ENCODE data around the gene ADAMTS10.
"Not testable (repeated sequence)": the region's sequence is repeated elsewhere in the genome, so short reads cannot be mapped to it uniquely, and the experiment has no call there.

Gene ADAMTS10

DNA sequence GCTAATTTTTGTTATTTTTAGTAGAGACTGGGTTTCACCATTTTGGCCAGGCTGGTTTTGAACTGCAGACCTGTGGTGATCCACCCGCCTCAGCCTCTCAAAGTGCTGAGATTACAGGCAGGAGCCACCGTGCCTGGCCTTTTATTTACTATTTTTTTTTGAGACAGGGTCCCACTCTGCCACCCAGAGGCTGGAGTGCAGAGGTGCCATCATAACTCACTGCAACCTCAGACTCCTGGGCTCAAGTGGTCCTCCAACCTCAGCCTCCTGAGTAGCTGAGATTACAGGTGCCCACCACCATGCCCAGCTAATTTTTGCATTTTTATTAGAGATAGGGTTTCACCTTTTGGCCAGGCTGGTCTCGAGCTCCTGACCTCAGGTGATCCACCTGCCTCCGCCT is 12.4 kb upstream of the ADAMTS10 start:
- DNase-seq = not testable (repeated sequence)

DNA sequence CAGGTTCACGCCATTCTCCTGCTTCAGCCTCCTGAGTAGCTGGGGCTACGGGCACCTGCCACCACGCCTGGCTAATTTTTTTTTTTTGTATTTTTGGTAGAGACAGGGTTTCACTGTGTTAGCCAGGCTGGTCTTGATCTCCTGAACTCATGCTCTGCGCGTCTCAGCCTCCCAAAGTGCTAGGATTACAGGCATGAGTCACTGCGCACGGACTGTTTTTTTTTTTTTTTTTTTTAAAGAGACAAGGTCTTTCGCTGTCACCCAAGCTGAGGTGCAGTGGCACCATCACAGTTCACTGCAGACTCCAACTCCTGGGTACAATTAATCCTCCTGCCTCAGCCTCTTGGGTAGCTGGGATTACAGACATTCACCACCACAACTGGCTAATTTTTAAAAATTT is 8.2 kb upstream of the ADAMTS10 start:
- DNase-seq = no peak

DNA sequence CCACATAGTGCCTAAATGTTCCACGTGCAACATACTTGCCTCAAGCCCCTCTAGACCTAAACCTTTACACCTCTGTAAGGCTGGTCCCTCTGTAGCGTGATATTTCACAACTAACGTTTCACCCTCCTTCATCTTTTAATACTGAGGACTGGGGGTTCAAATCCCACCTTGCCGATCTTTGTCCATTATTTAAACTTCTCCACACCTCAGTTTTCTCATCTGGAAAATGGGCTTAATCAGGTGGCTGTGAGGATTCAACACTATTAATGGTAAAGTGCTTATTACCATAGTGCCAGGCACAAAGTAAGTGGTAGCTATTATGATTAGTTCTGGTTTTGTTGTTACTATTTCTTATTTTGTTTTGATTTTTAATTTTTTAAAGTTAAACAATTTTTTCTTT is 7.5 kb upstream of the ADAMTS10 start:
- DNase-seq = no peak

DNA sequence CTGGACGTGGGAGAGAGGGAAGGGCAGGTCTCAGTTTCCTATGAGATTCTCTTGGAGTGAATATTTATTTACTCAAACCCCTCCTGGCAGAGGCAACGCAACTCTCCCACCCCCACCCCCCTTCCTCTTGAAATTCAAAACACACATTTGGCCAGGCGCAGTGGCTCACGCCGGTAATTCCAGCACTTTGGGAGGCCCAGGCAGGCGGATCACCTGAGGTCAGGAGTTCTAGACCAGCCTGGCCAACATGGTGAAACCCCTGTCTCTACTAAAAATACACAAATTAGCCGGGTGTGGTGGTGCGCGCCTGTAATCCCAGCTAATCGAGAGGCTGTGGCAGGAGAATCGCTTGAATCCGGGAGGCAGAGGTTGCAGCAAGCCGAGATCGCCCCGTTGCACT is 6.8 kb upstream of the ADAMTS10 start:
- DNase-seq = not testable (repeated sequence)

- no peak for DNase-seq
These were observed 6.3 kb upstream of the ADAMTS10 start for GRCh38 chr19:8616861-8617260.

DNA sequence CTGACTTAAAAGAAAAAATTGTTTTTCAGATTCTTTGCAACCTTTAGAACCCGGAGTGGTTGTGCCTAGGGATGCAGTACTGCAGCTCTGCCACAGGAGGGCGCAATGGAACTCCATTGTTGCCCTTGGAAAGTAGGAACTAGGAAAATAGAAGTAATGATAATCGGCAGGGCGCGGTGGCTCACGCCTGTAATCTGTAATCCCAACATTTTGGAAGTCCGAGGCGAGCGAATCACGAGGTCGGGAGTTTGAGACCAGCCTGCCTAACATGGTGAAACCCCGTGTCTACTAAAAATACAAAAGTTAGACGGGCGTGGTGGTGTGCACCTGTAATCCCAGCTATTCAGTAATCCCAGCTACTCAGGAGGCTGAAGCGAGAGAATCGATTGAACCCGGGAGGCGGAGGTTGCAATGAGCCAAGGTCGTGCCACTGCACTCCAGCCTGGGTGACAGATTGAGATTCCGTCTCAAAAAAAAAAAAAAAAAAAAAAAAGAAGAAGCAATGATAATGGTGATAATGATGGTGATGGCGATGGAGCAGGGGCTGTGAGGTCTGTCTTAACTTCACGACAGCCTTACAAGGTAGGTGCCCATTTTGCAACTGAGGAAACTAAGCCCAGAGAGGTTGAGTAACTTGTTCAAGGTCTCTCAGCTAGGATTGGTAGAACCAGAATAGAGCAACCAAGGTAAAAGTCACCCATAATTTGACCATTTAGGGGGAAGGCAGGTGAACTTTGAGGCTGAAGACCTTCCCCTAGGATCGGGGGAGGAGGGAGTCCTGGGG is 5.5 kb upstream of the ADAMTS10 start:
- DNase-seq = no peak

GRCh38 chr19:8615024-8615423 is 4.5 kb upstream of the ADAMTS10 start:
- DNase-seq = no peak

DNA sequence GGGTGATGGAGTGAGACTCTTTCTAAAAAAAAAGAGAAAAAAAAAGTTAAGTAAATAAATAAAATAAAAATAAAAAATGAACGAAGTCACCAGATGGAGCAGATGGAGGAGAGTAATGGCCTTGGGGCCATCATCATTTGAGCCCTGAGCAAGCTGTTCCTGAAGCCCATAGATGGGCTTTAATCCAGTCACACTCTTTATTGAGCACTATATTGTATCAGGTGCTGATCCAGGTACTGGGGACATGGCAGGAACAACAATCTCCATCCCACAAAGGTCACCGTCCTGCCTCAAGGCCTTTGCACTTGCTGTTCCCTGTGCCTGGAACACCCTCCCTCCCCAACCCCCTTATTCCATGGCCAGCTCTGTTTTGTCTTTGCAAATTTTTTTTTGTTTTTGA is 3.9 kb upstream of the ADAMTS10 start:
- no peak for DNase-seq

- DNase-seq = no peak
These were observed 2.3 kb upstream of the ADAMTS10 start for GRCh38 chr19:8612807-8613171.

DNA sequence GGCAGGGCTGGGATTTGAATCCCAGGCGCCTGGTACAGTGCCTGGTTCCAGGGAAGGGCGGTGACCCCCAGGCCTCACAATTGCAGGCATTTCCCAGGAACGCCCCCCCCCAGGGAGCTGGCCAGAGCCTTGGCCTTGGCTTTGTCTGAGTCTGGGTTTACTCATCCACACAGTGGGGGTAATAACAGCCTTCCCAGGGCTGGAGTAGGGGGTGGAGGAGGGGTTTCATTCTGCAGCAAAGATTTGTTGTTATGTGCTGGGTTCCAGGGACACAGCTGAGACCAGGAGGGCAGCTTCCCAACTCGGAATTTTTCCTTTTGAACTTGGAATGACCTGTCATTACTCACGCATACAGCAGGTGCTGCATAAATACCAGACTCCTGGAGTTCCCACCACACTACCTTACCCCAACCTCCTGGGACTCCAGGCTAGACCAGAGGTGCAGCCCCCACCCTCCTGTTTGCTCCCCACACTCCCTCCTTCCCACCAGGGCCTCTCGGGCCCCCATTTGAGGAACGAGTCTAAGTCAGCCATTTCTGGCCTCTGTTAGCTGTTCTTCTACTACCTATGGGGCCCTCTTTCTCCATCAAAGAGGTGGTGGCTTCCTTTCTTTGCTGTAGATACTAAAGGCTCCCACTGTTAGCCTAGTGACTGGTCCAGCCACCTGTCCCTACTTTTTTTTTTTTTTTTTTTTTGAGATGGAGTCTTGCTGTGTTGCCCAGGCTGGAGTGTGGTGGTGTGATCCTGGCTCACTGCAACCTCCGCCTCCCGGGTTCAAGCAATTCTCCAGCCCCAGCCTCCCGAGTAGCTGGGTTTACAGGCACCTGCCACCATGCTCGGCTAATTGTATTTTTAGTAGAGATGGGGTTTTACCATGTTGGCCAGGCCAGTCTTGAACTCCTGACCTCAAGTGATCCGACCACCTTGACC is 1.6 kb upstream of the ADAMTS10 start:
- DNase-seq = no peak

- no peak for DNase-seq
These were observed 919 bp upstream of the ADAMTS10 start for GRCh38 chr19:8611391-8611876.

- DNase-seq = no peak
These were observed 403 bp upstream of the ADAMTS10 start for GRCh38 chr19:8610936-8611300.

GRCh38 chr19:8609279-8610040 is 1.1 kb downstream of the ADAMTS10 start:
- DNase-seq = no peak

DNA sequence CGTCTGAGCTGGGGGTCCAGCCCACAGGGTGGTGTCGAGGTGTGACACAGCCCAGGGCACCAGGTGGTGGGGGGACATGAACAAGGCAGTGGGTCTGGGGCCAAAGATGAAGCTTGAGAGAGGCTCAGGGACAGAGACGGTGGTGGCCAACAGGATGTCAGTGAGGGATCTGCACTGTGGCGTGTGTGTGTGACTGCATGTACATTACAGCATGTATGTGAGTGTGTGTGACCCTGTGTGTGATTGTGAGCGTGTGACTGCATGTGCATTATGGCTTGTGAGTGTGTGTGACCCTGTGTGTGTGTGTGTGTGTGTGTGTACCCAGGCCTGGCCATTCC is 1.6 kb downstream of the ADAMTS10 start:
- DNase-seq = no peak

GRCh38 chr19:8607386-8607785 is 3.1 kb downstream of the ADAMTS10 start:
- no peak for DNase-seq

GRCh38 chr19:8605514-8605913 is 5.0 kb downstream of the ADAMTS10 start:
- DNase-seq = no peak

DNA sequence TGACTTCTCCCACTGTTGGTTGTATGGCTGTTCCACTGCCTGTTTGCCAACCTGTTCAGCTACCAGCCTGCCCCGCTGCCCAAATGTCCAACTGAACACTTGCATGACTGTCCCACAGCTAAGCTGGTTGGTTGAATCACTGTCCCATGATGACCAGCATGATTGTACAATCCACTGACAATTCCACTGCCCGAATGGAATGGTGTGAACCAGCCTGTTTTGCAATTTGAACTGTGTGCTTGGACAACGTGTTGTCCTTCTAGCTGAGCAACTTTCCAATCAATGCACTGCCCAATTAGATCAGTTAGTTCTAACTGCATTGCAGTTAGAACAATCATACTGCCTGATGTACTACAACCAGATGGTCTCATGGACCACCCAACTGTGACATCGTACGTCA is 8.7 kb downstream of the ADAMTS10 start:
- DNase-seq = no peak

GRCh38 chr19:8600816-8601215 is 9.7 kb downstream of the ADAMTS10 start:
- no peak for DNase-seq

DNA sequence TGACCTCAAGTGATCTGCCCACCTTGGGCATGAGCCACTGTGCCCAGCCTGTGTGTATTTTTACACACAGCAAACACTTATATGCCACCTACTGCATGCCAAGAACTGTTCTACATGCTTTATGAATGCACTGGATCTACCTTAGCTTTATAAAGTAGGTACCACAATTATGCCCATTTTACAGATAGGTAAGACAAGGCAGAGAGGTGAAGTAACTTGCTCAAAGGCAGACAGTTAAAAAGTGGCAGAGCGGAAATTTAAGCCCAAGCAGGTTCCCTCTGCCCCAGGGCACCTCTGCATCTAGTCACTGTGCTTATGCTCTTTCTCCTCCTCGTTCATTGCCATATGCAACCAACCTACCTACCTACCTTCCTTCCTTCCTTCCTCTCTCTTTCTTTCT is 10.5 kb downstream of the ADAMTS10 start:
- DNase-seq = no peak

DNA sequence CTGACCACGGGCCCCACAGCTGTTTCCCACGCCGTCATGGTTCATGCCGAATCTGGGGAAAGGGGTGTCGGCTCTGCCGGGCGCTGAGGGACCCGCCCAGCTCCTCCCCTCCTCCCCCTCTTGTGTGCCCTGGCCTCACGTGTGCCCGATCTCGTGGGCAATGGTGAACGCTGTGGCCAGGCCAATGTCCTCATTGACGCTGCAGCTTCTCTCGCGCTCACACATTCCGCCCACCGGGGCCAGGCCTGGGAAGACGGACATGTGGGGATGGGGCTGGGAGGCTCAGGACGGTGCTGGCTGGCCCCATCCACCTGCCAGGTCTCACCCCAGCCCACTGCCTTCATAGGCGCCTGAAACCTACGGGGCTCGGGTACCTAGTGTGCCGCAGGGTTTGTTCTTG is 14.3 kb downstream of the ADAMTS10 start:
- DNase-seq = no peak

GRCh38 chr19:8595651-8596050 is 14.9 kb downstream of the ADAMTS10 start:
- no peak for DNase-seq

- no peak for DNase-seq
These were observed 16.6 kb downstream of the ADAMTS10 start for GRCh38 chr19:8593931-8594330.

DNA sequence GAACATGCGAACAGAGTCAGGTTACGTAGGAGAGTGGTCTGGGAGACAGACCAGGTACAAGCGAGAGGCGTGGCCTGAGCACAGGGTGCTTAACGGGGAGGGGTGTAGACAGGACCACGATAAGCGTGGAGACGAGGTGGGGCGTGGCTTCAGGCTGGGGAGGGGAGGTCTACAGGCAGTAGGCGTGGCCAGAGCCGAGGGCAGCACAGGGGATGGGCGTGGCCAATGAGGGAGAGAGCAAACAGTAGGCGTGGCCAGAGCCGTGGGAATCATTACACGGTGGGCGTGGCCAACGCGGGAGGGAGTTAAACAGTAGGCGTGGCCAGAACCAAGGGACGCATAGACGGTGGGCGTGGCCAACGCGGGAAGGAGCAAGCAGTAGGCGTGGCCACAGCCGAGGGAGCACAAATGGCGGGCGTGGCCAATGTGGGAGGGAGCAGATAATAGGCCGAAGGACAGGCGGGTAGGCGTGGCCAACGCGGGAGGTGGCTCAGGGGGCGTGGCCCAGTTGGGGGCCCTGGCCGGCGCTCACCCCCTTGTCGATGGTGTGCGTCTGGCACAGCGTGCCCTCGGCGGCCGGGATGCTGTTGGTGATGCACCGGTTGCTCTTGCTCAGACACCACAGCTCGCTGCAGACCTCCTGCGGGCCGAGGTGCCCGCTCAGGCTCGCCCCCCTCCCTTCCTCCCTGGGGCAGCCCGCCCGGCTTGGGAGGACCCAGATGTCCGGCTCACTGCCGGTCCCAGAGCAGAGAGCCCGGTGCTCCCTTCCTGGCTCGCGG is 18.1 kb downstream of the ADAMTS10 start:
- DNase-seq = peak; percentile 6

Data from NCI-H526 treated with DMSO at 0.1 percent for 48 hours (cell line).